K562 (cell line): ENCODE results near the gene THAP11. TPM values are rescaled to one million over a fixed set of nuclear protein-coding genes. Genes with fewer than 3 reads are reported as not detected.

Experiments used
- ATAC-seq: fragments of 200-7000 bp; cut with Tn5 transposase; 3 replicates; pipeline ENCODE4 v1.9.1; 2020; ENCODE audit warnings: moderate library complexity
- BruUV-seq: library from RNA; stranded (reverse); fragments of 400-500 nt; replicated peaks from 2 replicates; lab custom pipeline; 2021; lab: Mats Ljungman, UMichigan
- CTCF ChIA-PET: fragments of 300-600 bp; formaldehyde crosslinking; extraction: SDS; loops from one replicate; lab custom pipeline; 2021; ENCODE audit warnings: low intra/inter-chr PET ratio; lab: Yijun Ruan, JAX
- POLR2A ChIA-PET: fragments of 300-600, 350-650 bp; sonication (Branson Sonifier 250); formaldehyde crosslinking; extraction: SDS; loops from one replicate; lab custom pipeline; 2021; ENCODE audit warnings: antibody characterized with exemption, inconsistent platforms; lab: Yijun Ruan, JAX
- DNase-seq, 4 experiments: peaks; one replicate each; pipeline versions ENCODE4 v3.0.0 to v3.0.0-alpha.2; 2011 to 2018; ENCODE audit warnings: low spot score in 3 of 4, mixed read lengths in 3 of 4; ENCODE audit errors: extremely low read depth in 1 of 4
- FAIRE-seq: peaks from 2 replicates; lab custom pipeline; 2011; peaks lifted over from hg19 to GRCh38; lab: Jason Lieb, UNC
- H2AFZ ChIP-seq: 2 replicates; pipeline ENCODE4 v1.6.0; 2011; ENCODE audit warnings: low read depth, low read length, control low read depth, inconsistent platforms
- H3K27ac ChIP-seq: fragments of 200-600 bp; 3 replicates; pipeline ENCODE4 v1.8.0; 2011; ENCODE audit warnings: low read depth, mild to moderate bottlenecking, control low read depth, inconsistent platforms, low read length, moderate library complexity, mixed read lengths; ENCODE audit errors: extremely low read depth
- H3K27me3 ChIP-seq, 2 experiments: fragments of 300-600 bp in 1 of 2; 2 replicates in 1 of 2; 3 replicates in 1 of 2; pipeline versions ENCODE4 v1.6.0 to v1.8.0; 2011; ENCODE audit warnings: inconsistent platforms in 2 of 2, low read length in 2 of 2, mild to moderate bottlenecking in 1 of 2, mixed read lengths in 1 of 2, moderate library complexity in 1 of 2; ENCODE audit not compliant: control insufficient read depth in 2 of 2, insufficient read depth in 2 of 2
- H3K36me3 ChIP-seq: fragments of 300-600 bp; 3 replicates; pipeline ENCODE4 v1.8.0; 2011; ENCODE audit warnings: mild to moderate bottlenecking, low read length, inconsistent platforms; ENCODE audit not compliant: control insufficient read depth, insufficient read depth
- H3K4me1 ChIP-seq, 2 experiments: fragments of 200-600 bp in 1 of 2; replicated peaks in 1 of 2; 2 replicates in 1 of 2; 3 replicates in 1 of 2; pipeline versions ENCODE4 v1.5.1 to v1.8.0; 2011; ENCODE audit warnings: inconsistent platforms in 2 of 2, low read length in 2 of 2, mild to moderate bottlenecking in 1 of 2, mixed read lengths in 1 of 2, moderate library complexity in 1 of 2; ENCODE audit not compliant: control insufficient read depth in 2 of 2, insufficient read depth in 2 of 2
- H3K4me2 ChIP-seq: 2 replicates; pipeline ENCODE4 v1.6.1; 2011; ENCODE audit warnings: low read length, control low read depth, inconsistent platforms, mixed read lengths; ENCODE audit not compliant: insufficient read depth
- H3K4me3 ChIP-seq: fragments of 200-600 bp; sonication (generic), shearing (Covaris generic); 2 replicates; pipeline ENCODE4 v1.5.1; 2016; ENCODE audit warnings: control low read depth, inconsistent platforms
- H3K79me2 ChIP-seq: fragments of 200-600 bp; 3 replicates; pipeline ENCODE4 v1.8.0; 2011; ENCODE audit warnings: low read length, inconsistent platforms; ENCODE audit not compliant: control insufficient read depth, insufficient read depth
- H3K9ac ChIP-seq, 2 experiments: 2 replicates each; pipeline versions ENCODE4 v1.6.0 to v1.6.1; 2011; ENCODE audit warnings: low read depth in 2 of 2, low read length in 2 of 2, control low read depth in 1 of 2, inconsistent platforms in 1 of 2, mild to moderate bottlenecking in 1 of 2, mixed read lengths in 1 of 2; ENCODE audit not compliant: insufficient read depth in 1 of 2
- H3K9me1 ChIP-seq: one replicate; pipeline ENCODE4 v1.6.0; 2011; ENCODE audit warnings: inconsistent platforms, mild to moderate bottlenecking, low read length, moderate library complexity; ENCODE audit not compliant: control insufficient read depth, insufficient read depth
- H3K9me3 ChIP-seq: replicated peaks from 2 replicates; pipeline ENCODE4 v1.5.1; 2011; ENCODE audit warnings: low read depth, low read length, inconsistent platforms; ENCODE audit not compliant: control insufficient read depth, insufficient read depth
- H4K20me1 ChIP-seq: replicated peaks from 2 replicates; pipeline ENCODE4 v1.6.1; 2011; ENCODE audit warnings: low read length, inconsistent platforms, mixed read lengths; ENCODE audit not compliant: control insufficient read depth, insufficient read depth
- C11orf30 ChIP-seq: fragments of 450-650 bp; IDR thresholded peaks from 2 replicates; pipeline ENCODE4 v1.6.1; 2016; ENCODE audit warnings: low read depth, mild to moderate bottlenecking
- FOXK1 ChIP-seq: sonication (generic); formaldehyde crosslinking; IDR thresholded peaks from 2 replicates; pipeline ENCODE4 v1.8.0; 2022; ENCODE audit warnings: missing genetic modification reagents, mild to moderate bottlenecking, borderline replicate concordance
- RB1 ChIP-seq: fragments of 450-650 bp; IDR thresholded peaks from 2 replicates; pipeline ENCODE4 v1.6.1; 2017; ENCODE audit warnings: low read depth, mild to moderate bottlenecking
- TAF15 ChIP-seq: fragments of 200-400 bp; formaldehyde crosslinking; IDR thresholded peaks from 2 replicates; pipeline ENCODE4 v1.6.1; 2017; ENCODE audit warnings: mild to moderate bottlenecking, low read depth, low read length, moderate library complexity
- ZNF316 ChIP-seq: fragments of 450-650 bp; IDR thresholded peaks from 2 replicates; pipeline ENCODE4 v1.6.1; 2016
- ZNF324 ChIP-seq: fragments of 250-450 bp; sonication (Bioruptor Pico); IDR thresholded peaks from 2 replicates; pipeline ENCODE4 v1.4.0; 2020; ENCODE audit warnings: mild to moderate bottlenecking
- WGBS: fragments of 100-300 bp; shearing (Covaris generic); methylation state at CpG from one replicate; pipeline ENCODE4 v1.1.6; 2016; ENCODE audit warnings: low coverage, mixed read lengths; ENCODE audit not compliant: insufficient coverage; ENCODE audit errors: missing lambda C conversion rate; 5-methylcytosine and 5-hydroxymethylcytosine counted together
- in situ Hi-C: fragments of 300-500 bp; cut with MboI; formaldehyde crosslinking; loops from 4 replicates; pipeline ENCODE4 v1.15.0; 2018; ENCODE audit warnings: inconsistent platforms, mixed read lengths
- intact Hi-C: fragments of 100-400 bp; cut with micrococcal nuclease; formaldehyde crosslinking; loops from 2 replicates; pipeline ENCODE4 v1.14.2; 2022
- polyA plus RNA-seq, 8 experiments: library from polyadenylated mRNA; depleted of rRNA in 4 of 8; stranded (reverse) in 5 of 8; unstranded in 3 of 8; fragments of >200 nt; fragmentation: Nextera tagmentation in 2 of 8; fragmentation: Illumina TruSeq in 1 of 8; extraction: Ambion mirVana in 2 of 8; extraction: Trizol in 1 of 8; gene quantifications; 2 replicates each; pipeline versions ENCODE4 v1.2.1 to v1.2.3, GENCODE V29; 2011 to 2014; ENCODE audit warnings: inconsistent platforms in 1 of 8, missing spikeins in 1 of 8
- total RNA-seq, 7 experiments: library from RNA; depleted of rRNA in 6 of 7; stranded (reverse); fragments of >200 nt in 6 of 7; fragmentation: Illumina TruSeq in 2 of 7; extraction: Trizol in 2 of 7; gene quantifications; 2 replicates each; pipeline versions ENCODE4 v1.2.1 to v1.2.3, GENCODE V29; 2011 to 2021; ENCODE audit warnings: low replicate concordance in 1 of 7
- TF ChIP-seq, protein P1 (sequence below): fragments of 200-400 bp; formaldehyde crosslinking; IDR thresholded peaks from 2 replicates; pipeline ENCODE4 v1.6.1; 2017; ENCODE audit warnings: mild to moderate bottlenecking, low read depth, low read length, moderate library complexity

The THAP11 gene
- total and polyA plus RNA-seq, 9 of the 15 experiments (the other 6 are each of a cell fraction or from before 2014, with no cell fraction given): 2.4 to 31.6 (median 21.4) TPM

DNA sequence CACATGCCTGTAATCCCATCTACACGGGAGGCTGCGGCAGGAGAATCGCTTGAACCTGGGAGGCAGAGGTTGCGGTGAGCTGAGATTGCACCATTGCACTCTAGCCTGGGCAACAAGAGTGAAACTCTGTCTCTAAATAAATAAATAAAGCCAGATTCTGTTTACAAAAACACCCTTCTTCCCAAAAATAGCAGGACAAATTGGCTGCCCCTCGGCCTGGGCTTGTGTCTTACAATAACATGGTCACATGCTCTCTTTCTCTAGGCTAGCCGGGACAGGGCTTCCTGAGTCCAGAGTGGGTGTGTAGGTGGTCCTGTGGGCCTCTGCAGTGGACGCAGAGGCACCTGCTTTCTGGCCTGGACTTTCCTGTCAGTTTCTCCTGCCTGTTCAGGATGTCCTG lies 27.5 kb downstream of the THAP11 start:
- H3K4me3 ChIP-seq: no peak overlapping the region
- no peaks in the 10 kb centered on the region for H3K27me3 ChIP-seq
- ChIA-PET CTCF (interaction anchor here (0.7 kb wide), 1 partner anchor 13 kb away, joined by 3 read pairs; no protein-coding TSS in a partner anchor), POLR2A (interaction anchor here (0.6 to 1.0 kb wide), 2 partner anchors 17 to 1336 kb away, joined by 3 read pairs; no protein-coding TSS in a partner anchor)
- no peak overlapping the region for H3K9ac ChIP-seq
- no peak overlapping the region for H3K27ac ChIP-seq
- H3K9me1 ChIP-seq: no peaks in the 10 kb centered on the region
- H3K4me2 ChIP-seq: no peak overlapping the region
- no peak for FAIRE-seq
- peaks cover 78% of the 10 kb centered on the region; the same call in 2 of the 3 replicates for H3K36me3 ChIP-seq
- peaks cover 15 to 20% of the 10 kb centered on the region in 2 experiments; a peak in 4 of 5 replicates for H3K4me1 ChIP-seq
- 89% methylated on average over 7 of the region's 7 CpGs for WGBS
- TF ChIP-seq FOXK1 (CRISPR knock-in tag) (no peak), TAF15 (no peak), RB1 (no peak), ZNF324 (CRISPR knock-in tag) (no peak)
- intact Hi-C loops (no loop called here), in situ Hi-C loops (no loop called here)
- H2AFZ ChIP-seq: no peak overlapping the region
- H4K20me1 ChIP-seq: peaks cover 7% of the 10 kb centered on the region; the same call in 1 of the 2 replicates
- ATAC-seq: no peak
- no peaks in the 10 kb centered on the region for H3K9me3 ChIP-seq
- H3K79me2 ChIP-seq: peaks cover 26% of the 10 kb centered on the region
- BruUV-seq: no TSS peak
- DNase-seq: no peak

GRCh38 chr16:67871256-67871655 lies 29.1 kb downstream of the THAP11 start:
- ATAC-seq: no peak
- peak; percentile 40; the same call in 1 of the 2 replicates for TF ChIP-seq ZNF316
- TF ChIP-seq C11orf30: peak; percentile 24; the same call in 1 of the 2 replicates
- TF ChIP-seq, protein P1, sequence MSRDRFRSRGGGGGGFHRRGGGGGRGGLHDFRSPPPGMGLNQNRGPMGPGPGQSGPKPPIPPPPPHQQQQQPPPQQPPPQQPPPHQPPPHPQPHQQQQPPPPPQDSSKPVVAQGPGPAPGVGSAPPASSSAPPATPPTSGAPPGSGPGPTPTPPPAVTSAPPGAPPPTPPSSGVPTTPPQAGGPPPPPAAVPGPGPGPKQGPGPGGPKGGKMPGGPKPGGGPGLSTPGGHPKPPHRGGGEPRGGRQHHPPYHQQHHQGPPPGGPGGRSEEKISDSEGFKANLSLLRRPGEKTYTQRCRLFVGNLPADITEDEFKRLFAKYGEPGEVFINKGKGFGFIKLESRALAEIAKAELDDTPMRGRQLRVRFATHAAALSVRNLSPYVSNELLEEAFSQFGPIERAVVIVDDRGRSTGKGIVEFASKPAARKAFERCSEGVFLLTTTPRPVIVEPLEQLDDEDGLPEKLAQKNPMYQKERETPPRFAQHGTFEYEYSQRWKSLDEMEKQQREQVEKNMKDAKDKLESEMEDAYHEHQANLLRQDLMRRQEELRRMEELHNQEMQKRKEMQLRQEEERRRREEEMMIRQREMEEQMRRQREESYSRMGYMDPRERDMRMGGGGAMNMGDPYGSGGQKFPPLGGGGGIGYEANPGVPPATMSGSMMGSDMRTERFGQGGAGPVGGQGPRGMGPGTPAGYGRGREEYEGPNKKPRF: no peak
- TF ChIP-seq, all 486 proteins: peak for 2
- Histone ChIP-seq H3K27ac (no peak overlapping the region), H4K20me1 (peaks cover 7% of the 10 kb centered on the region), H3K79me2 (peaks cover 34% of the 10 kb centered on the region), H3K27me3 (no peaks in the 10 kb centered on the region), H3K9ac (no peak overlapping the region), H3K36me3 (peaks cover 79% of the 10 kb centered on the region; the same call in 2 of the 3 replicates), H3K4me3 (no peak overlapping the region), H3K9me1 (no peaks in the 10 kb centered on the region), H3K4me2 (no peak overlapping the region), H2AFZ (no peak overlapping the region), H3K9me3 (no peaks in the 10 kb centered on the region), H3K4me1 (peaks cover 21% of the 10 kb centered on the region in 2 experiments; a peak in 4 of 5 replicates)
- ChIA-PET CTCF (no interaction called here), POLR2A (interaction anchor here (0.7 to 2.1 kb wide), 7 partner anchors 9 to 26 kb away, joined by 3 to 10 read pairs (median 4); partner anchors contain the start of gene NRN1L)
- no peak for DNase-seq
- intact Hi-C loops (no loop called here), in situ Hi-C loops (no loop called here)
- BruUV-seq: no TSS peak
- FAIRE-seq: no peak
- 56% methylated on average over 3 of the region's 3 CpGs for WGBS
